NCI-H82 treated with DMSO at 0.1 percent for 48 hours (cell line): Measurements from ENCODE around the gene ZDHHC11.
"Not testable (repeated sequence)": the region's sequence is repeated elsewhere in the genome, so short reads cannot be mapped to it uniquely, and the experiment has no call there.

Experiments
- DNase-seq: peaks from one replicate; lab custom pipeline; 2025; ENCODE audit not compliant: unreplicated experiment; lab: John Stamatoyannopoulos, UW

Gene ZDHHC11

DNA sequence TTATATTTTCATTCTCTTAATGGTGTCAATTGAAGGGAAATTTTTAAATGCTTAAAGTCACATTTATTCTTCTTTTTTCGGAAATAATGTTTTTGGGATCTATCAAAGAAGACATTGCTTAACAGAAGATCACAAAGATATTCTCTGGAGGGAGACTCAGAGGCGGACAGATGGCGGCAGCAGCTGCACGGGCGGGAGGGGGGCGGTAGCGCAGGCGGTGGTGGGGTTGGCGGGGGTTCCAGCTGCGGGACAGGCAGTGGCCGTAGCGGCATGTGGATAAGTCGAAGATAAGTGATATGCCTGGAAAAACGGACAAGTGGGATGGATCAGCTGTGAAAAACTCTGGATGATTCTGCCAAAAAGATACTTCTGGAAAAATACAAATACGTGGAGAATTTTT is 34.6 kb downstream of the ZDHHC11 start:
- no peak for DNase-seq

DNA sequence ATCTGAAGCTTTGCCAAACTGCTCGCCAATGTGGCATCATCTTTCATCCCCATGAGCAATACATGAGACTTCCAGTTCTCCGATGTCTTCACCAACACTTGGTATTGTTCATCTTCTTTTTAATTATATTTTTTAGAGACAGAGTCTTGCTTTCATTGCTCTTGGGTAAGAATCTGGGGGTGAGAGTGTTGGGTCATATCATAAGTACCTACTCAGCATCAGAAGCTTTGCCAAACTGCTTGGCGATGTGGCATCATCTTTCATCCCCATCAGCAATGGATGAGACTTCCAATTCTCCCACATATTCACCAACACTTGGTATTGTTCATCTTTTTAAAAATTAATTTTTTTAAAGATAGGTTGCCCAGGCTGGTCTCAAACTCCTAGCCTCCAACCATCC is 35.3 kb downstream of the ZDHHC11 start:
- no peak for DNase-seq

DNA sequence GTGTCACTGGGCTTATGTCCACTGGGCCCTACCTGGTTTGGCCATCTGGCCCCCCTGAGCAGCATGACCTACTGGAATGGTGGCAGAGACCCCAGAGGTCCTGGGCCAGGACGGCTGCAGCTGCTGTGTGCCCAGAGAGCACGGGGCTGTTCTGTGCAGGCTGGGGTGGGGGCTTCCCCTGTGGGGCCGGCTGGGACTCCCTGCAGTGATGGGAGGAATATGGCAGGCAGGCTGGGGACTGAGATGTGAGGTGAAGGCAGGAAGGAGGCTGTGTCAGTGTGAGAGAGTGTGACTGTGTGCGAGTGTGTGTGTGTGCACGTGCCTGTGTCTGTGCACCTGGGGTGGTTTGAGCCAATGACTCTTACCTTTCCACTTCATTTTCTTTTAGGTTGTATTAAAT is 37.2 kb downstream of the ZDHHC11 start:
- not testable (repeated sequence) for DNase-seq

DNA sequence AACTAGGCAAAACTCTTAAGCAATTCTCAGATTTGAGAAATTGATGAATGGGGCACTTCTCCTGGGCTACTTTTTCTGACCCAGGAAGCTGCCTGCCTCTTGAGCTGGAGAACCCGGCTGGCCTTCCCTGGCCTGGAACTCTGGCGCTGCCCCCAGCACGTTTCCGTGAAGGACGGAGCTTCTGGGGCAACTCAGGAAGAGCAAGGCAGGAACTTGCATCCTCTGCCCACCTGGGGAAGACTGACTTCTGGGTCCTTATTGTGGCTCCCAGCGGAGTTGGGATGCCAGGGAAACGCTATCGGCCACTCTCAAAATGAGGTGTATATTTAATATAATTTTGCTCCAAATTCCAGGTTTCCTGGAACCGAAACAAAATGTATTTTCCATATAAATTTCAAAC is 39.4 kb downstream of the ZDHHC11 start:
- not testable (repeated sequence) for DNase-seq

DNA sequence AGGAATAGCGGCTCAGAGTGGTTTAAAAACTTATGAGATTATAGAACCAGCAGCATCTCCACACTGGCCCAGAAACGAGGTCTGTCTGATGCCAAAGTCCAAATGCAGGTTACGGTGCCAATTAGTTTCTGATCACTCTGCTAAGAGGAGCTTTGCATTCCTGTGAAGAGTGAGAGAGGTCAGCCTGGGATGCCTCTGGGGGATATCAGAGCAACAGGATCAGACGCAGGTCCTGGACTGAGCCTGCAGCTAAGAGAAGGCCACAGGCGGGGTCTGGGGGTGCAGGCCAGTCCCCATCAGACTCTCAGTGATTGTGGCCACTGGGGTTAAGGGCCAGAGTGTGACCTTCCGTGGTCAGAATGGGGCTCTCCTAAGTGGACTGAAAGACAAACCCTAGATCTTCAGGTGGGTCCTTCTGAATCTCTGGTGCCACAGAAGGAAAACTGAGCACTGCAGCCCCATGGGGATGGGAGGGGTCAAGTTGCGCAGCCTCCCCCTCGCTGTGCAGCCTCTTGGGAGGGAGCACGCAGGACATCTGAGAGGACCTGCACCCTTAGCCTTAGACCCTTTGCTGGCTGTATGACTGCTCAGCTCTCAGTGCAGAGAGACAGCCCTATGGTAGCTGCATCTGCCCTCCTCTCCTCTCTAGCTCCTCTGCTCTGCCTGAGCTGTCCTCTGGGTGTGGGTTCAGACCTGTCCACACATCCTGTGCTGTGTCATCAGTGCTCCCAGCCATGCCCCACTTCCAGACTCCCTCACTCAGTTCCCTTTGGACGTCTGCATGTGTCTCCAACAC is 42.9 kb downstream of the ZDHHC11 start:
- DNase-seq, result not testable (repeated sequence)

DNA sequence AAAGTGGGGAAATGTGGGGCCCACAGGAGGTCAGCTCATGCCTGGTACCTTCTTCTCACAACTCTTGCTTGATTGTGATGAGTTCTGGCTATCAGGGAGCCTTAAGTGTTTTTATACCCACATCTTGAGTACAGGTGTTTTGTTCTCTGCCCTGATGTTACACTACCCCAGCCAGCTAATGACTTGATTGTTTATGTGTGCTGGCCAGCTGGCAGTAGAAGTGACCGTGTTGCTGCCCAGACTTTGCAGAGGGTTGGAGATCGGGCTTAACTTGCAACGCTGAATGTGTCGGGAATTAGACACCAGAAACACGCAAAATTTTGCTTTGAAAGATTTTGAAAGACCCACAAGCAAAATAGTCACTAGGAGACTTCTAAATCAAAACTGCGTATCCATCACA is 49.3 kb downstream of the ZDHHC11 start:
- DNase-seq, result no peak

DNA sequence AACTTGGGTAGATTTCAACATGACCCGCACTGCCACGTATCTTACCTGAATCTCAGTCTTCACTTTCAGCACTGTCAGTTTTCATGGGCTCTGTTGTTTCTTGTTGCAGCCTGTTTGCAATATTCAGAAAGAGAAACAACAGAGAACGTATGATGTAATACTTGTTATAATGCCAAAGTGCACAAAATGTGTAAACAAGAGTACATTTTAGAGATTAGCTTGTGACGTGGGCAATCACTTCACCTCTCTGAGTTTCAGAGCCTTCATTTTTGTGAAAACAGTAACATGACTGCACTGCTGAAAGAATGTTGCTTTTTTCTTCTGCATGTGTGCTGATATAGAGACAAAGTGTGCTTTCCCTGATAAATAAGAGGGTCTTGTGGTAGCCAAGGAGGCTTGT is 49.7 kb downstream of the ZDHHC11 start:
- DNase-seq, result not testable (repeated sequence)

DNA sequence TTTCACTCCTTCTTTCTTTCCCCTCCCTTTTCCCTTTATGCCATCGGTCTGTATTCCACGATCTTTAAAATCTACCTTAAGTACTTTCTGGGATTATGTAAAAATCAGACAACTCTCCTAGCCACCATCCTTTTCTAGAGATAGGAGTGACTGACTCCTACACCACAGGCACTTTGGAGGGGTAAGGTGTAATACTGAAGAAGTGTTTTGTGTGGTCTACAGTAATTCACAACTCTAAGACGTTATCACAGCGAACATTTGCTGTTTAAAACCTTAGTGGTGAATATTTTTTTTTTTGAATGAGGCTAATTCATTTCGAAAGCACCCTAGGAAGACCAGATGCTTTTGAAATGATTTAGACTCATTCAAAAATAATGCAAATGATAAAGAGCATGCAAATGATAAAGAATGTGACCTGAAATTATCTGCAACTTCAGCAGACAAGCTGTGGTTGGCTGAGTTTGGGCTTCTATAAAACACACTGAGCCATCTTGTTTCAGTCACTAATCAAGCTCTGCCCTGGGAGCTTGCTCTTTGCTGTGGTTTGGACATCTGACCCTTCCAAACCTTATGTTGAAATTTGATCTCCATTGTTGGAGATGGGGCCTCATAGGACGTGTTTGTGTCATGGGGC is 52.2 kb downstream of the ZDHHC11 start:
- not testable (repeated sequence) for DNase-seq

DNA sequence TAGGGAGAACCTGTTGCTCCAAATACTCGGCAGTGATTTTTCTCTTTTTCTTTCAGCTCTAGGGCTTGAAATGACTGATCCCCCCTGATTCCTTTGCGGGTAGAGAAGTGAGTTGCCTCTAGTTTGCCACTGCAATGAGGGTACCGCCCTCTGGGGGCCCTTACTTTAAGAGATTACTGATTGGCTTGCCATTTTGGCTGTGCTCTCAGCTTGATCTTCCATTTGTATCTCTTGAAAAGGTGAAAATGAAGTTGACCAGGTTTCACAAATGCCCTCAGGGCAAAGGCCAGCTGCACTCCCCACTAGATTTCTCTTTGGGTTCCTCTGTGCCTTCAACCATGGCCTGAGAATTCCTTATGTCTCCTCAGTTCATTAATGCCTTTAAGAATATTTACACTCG is 52.8 kb downstream of the ZDHHC11 start:
- DNase-seq, result not testable (repeated sequence)

DNA sequence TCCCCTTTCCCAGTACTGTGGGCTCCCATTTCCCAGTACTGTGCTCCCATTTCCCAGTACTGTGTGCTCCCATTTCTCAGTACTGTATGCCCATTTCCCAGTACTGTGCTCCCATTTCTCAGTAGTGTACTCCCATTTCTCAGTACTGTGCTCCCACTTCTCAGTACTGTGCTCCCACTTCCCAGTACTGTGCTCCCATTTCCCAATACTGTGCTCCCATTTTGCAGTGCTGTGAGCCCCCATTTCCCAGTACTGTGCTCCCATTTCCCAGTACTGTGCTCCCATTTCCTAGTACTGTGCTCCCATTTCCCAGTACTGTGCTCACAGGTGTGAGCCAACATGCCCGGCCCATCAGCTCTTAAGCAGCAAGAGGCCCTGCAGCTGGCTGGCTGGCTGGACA is 54.9 kb downstream of the ZDHHC11 start:
- DNase-seq, result not testable (repeated sequence)

DNA sequence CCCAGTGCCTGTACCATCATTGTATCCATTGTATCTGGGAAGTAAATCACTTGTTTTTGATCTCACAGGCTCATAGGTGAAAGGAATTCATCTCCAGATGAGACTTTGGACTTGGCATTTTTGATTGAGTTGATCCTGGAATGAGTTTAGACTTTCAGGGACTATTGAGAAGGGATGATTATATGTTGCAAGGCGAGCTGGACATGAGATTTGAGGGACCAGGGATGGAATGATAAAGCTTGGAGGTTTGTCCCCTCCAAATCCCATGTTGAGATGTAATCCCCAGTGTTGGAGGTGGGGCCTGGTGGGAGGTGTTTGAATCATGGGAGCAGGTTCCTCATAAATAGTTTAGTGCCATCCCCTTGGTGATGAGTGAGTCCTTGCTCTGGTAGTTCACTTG is 55.8 kb downstream of the ZDHHC11 start:
- DNase-seq, result not testable (repeated sequence)

DNA sequence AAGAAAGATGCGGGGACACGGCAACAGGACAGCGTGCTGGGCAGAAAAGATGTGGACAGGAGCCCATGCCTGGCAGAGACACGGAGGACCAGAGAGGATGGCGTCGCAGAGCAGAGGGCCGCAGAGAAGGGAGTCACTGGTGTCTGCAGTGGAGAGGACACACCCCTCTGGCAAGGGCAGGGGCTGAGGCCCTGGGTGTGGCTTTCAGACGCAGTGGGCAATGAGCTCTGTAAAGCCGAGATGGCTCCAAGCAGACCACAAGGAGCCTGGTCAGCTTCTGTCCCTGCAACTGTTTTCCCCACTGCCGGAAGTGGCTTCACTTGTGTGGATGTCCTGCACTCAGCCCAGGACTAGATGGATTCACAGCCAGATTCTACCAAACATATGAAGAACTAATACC is 62.1 kb downstream of the ZDHHC11 start:
- DNase-seq, result not testable (repeated sequence)

DNA sequence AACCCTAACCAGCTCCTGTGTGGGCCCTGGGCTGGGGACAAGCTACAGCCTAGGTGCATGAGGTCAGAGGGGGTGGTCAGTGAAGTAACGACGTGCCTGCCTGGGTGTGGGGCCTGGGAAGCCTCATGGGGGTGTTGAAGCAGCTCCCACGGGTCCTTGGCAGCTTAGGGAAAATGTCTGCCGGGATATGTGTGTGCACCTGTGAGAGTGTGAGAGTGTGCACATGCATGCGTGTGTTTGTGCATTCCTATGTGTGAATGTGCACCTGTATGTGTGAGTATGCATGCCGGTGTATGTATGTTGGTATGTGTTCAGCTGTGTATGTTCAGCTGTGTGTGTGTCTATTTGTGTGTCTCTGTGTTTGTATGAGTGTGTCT is 62.9 kb downstream of the ZDHHC11 start:
- not testable (repeated sequence) for DNase-seq

DNA sequence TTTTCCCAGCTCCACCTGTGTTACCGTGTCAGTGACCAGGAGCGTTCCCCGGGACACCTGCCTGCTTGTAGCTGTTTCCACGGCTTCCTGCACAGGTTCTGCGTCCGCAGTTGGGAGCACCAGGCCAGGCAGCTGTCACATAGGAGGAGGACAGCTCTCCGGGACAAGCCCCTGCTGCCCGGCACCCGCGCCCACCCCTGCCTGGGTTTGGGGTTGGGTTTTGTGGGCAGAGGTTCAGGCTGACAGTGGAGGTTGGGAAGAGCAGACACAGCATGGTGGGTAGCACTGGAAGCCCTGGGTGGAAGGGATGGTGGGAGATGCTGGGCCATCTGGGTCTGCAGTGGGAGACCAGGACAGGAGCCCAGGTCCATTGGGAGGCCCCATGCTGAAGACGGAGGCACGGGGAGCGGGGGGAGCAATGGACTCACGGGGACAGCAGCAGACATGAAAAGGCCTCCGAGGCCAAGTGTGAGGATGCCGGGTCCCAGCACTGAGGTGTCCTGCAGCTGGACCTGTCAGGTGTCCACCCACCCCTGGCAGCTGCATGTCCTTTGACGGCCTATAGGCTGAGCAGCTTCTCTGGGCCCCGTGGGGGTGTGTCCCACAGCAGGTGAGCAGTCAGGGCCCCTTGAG is 63.4 kb downstream of the ZDHHC11 start:
- not testable (repeated sequence) for DNase-seq

DNA sequence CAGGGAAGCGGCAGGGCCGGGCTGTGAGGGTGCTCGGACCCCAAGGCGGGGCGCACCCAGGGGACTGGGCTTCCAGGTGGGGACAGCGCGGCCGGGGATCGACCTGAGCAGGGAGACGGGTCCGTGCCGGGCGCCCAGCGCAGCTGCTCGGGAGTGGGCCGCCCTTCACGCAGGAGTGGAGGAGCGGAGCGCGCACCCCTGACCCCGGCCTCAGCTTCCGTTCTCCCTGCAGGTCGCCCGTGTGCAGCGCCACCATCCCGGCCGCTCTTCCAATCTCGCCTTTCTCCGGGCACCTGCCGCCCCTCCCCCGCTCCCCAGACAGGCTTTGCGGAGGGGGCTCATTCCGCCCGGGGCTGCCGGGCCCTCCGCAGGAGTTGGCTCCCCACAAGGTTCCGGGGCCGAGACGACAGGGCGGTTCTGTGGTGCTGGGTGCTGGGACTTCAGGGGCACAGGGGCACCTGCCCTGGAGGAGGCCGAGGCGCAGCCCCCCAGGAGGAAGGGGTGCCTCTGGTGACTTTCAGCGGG is 65.5 kb downstream of the ZDHHC11 start:
- DNase-seq, result not testable (repeated sequence)

DNA sequence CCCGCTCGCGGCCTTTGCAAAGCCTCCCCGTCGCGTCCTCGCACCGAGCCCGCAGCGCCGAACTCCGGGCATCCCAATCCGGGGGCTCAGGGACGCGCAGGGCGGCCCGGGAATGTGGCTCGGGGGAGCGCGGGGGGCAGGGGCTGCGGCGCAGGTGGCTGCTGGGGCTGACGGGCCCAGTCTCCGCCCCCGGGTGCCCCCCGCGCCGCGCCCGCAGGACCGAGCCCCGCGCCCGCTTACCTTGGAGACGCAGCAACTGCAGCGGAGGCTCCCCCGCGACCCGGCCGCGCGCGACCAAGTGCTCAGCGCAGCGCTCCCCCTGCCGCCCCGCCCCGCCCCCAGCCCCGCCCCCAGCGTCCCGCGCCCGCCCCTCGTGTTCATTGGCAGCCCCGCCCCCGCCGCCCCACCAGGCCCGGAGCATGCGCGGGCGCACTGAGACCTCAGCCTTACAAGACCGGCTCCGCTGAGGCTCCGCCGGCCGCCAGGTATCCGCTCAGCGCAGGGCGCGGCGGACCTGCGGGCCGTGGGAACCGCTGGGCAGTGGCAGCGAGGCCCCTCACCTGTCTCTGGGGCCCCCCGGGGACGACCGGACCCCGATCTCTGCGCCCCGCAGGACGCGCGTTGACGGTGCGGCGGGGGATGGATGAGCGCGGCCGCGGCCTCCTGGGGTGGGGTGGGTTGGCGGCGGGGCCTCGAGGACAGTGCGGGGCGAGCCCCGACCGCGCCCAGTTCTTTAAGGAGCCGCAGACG is 66.2 kb downstream of the ZDHHC11 start, which contains the start of gene ZDHHC11B:
Gene ZDHHC11B, minus strand, starts transcription at position 302 of the 750 bp plus-strand sequence. CDS start 17,810 bp downstream, outside the sequence.
- peak; percentile 1 for DNase-seq

DNA sequence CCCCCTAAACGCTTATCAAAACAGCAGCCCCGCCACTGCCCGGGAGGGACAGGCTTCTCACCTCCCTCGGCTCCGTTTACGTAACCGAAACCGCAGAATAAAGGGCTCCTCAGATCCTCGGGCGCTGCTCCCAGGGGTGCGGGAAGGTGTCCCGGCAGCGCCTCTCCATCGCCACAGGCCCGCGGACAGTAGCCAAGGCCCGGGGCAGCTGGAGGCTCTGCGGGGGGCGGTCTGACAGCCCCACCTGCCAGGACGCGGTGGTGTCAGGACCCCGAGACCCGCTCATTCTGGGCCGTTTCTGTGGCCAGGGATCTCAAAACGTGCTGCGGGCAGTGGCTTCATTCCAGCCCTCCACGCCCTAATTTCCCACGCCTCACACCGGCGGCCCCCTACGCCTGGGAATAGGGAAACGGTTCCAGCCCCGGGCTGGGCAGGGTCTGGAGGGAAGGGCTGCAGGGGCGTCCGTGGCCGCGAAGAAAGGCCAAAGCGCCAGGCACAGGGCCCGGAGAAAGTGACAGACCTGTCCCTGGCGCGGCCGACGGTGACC is 66.8 kb downstream of the ZDHHC11 start:
- DNase-seq, result not testable (repeated sequence)

DNA sequence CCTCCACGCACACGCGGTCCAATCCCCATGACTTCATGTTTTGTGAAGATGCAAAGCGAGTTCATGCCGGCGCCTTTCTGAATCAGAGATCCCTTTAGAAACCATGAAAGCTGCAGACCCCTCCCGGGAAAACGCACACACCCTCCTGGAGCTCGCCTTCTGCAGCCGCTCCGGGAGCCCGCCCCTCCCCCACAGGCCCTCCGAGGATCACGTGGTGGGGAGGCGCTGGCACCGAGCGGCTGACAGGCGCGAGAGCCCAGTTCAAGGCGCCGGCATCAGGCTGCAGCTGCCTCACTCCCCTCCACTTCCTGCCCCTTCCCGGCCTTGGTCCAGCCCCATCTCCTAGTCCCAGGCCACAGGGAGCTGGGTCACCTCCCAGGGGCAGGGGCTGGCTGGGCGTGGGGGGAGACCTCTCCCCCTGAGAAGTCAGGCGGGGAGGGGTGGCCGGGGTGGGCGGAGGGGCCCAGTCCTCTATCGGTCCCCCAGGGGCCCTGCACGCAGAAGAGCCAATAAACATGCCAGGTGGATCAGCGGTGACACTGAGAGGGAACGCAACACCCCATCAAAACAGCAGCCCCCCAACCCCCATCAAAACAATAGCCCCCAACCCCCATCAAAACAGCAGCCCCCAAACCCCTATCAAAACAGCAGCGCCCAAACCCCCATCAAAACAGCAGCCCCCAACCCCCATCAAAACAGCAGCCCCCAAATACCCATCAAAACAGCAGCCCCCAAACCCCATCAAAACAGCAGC is 67.6 kb downstream of the ZDHHC11 start:
- not testable (repeated sequence) for DNase-seq

DNA sequence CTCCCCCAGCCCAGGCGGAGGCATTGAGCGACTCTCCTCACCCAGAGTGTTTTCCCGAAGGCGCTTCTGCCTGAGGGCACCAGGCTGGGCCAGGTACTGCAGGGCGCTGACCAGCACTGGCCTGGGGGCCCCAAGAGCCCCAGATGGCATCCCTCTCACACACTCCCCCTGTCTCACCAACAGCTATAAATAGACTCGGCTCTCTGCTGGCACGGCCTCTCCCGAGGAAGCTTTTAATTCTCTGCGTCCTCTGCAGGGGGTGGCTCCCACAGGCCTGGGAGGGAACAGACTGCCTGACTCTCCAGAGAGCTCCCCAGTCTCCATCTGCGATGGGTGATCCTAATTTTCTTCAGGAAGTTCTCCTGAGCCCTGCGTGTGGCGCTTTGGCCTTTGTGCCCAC is 68.4 kb downstream of the ZDHHC11 start:
- DNase-seq, result not testable (repeated sequence)

DNA sequence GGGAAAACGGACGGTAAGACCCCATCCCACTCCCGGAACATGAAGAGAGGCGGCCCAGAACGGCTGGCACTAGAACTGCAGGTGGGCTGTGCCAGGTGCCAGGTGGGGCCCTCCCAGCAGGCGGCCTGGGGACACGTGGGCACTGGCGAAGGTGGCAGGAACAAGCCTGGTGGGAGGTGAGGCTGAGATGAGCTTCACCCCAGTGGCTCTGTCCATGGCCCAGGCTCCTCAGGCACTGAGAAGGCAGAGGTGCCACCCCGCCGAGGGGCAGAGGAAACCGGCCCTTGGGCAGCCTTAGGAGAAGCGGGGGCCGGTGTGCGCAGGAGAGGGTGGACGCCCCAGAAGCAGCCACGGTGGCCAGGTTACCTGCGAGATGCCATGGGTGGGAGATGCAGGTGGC is 70.2 kb downstream of the ZDHHC11 start:
- not testable (repeated sequence) for DNase-seq
